A673 (cell line): ENCODE measurements around the gene KCNAB3. TPM values are rescaled to one million over a fixed set of nuclear protein-coding genes. Genes with fewer than 3 reads are reported as not detected.

Source experiments
- BruUV-seq: library from RNA; stranded (reverse); fragments of 400-500 nt; replicated peaks from 2 replicates; lab custom pipeline; 2021; lab: Mats Ljungman, UMichigan
- CTCF ChIA-PET: fragments of 300-600 bp; sonication (Branson Sonifier 250); formaldehyde crosslinking; loops from one replicate; lab custom pipeline; 2022; ENCODE audit warnings: antibody characterized with exemption; lab: Charles Lee
- POLR2A ChIA-PET: fragments of 300-600 bp; sonication (Branson Sonifier 250); formaldehyde crosslinking; loops from one replicate; lab custom pipeline; 2022; ENCODE audit warnings: antibody characterized with exemption; ENCODE audit not compliant: low non-redundant PET; lab: Charles Lee
- DNase-seq: peaks from one replicate; pipeline ENCODE4 v3.0.0-alpha.2; 2015; ENCODE audit warnings: low spot score
- H3K27ac ChIP-seq: fragments of 200-600 bp; sonication (generic); 2 replicates; pipeline ENCODE4 v1.5.1; 2016; ENCODE audit warnings: mixed run types, low read depth, mild to moderate bottlenecking, mixed read lengths, antibody characterized with exemption, low read length; ENCODE audit not compliant: poor library complexity, severe bottlenecking
- H3K27me3 ChIP-seq: fragments of 200-600 bp; sonication (generic); replicated peaks from 2 replicates; pipeline ENCODE4 v1.6.1; 2017; ENCODE audit warnings: mixed run types, low read depth, mild to moderate bottlenecking, mixed read lengths, antibody characterized with exemption, low read length; ENCODE audit not compliant: insufficient read depth, poor library complexity
- H3K36me3 ChIP-seq: fragments of 200-600 bp; sonication (generic); 2 replicates; pipeline ENCODE4 v1.6.1; 2016; ENCODE audit warnings: mixed run types, mild to moderate bottlenecking, mixed read lengths, antibody characterized with exemption, low read length; ENCODE audit not compliant: insufficient read depth, poor library complexity, severe bottlenecking
- H3K4me1 ChIP-seq: fragments of 200-600 bp; sonication (generic); 2 replicates; pipeline ENCODE4 v1.6.1; 2017; ENCODE audit warnings: mixed run types, mild to moderate bottlenecking, mixed read lengths, antibody characterized with exemption, low read length; ENCODE audit not compliant: insufficient read depth, poor library complexity, severe bottlenecking
- H3K4me3 ChIP-seq: fragments of 200-600 bp; sonication (generic); 2 replicates; pipeline ENCODE4 v1.5.1; 2016; ENCODE audit warnings: low read depth, mixed run types, mild to moderate bottlenecking, mixed read lengths, low read length; ENCODE audit not compliant: poor library complexity, severe bottlenecking
- H3K9me3 ChIP-seq: fragments of 200-600 bp; sonication (generic); 2 replicates; pipeline ENCODE4 v1.6.1; 2016; ENCODE audit warnings: mixed run types, low read depth, mild to moderate bottlenecking, mixed read lengths, antibody characterized with exemption, low read length; ENCODE audit not compliant: poor library complexity, severe bottlenecking
- CTCF ChIP-seq: fragments of 300-800, 200-600 bp; sonication (generic); conservative IDR thresholded peaks from 2 replicates; pipeline ENCODE4 v1.5.1; 2017; ENCODE audit warnings: low read depth, mild to moderate bottlenecking, antibody characterized with exemption, low read length, moderate library complexity, mixed read lengths
- EZH2 ChIP-seq: fragments of 200-600 bp; sonication (generic); IDR thresholded peaks from 2 replicates; pipeline ENCODE4 v1.6.1; 2017; ENCODE audit warnings: borderline replicate concordance, low read depth, mild to moderate bottlenecking, mixed read lengths, antibody characterized with exemption, low read length; ENCODE audit not compliant: poor library complexity, severe bottlenecking
- intact Hi-C: fragments of 100-400 bp; cut with micrococcal nuclease; formaldehyde crosslinking; loops from one replicate; pipeline ENCODE4 v1.10.0; 2022; ENCODE audit not compliant: unreplicated experiment
- total RNA-seq: library from RNA; stranded (reverse); gene quantifications from 2 replicates; pipeline ENCODE4 v1.2.3, GENCODE V29; 2021

The KCNAB3 gene
- total RNA-seq, 1 experiment from 2014 or later: 24.8 TPM

- POLR2A ChIA-PET: interaction anchor here (0.6 kb wide), 1 partner anchor 236 kb away, joined by 3 read pairs; no protein-coding TSS in a partner anchor
- CTCF ChIA-PET: no interaction called here
Observed at GRCh38 chr17:7882629-7883028, 47.0 kb downstream of the KCNAB3 start.

DNA sequence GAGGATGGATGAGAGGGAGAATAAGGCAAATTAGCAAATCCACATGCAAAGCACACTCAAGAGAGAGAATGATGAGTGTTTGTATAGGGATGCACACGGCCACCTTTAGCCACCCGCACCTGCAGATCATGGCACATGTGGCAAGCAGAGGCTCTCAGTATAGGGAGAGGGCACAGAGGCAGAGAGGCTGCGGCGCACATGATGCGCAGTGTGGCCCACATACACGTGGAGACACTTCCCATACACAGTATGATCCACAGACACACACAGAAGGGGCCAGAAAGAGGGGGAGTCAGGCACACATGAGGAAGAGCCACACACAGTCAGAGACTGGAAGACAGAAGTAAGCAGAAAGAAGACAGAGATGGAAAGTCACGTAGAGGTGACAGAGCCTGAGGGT, 47.6 kb downstream of the KCNAB3 start:
- Histone ChIP-seq H3K27ac (no peak overlapping the region), H3K27me3 (no peaks in the 10 kb centered on the region), H3K9me3 (no peaks in the 10 kb centered on the region), H3K4me3 (no peak overlapping the region), H3K36me3 (peaks cover 10% of the 10 kb centered on the region), H3K4me1 (peaks cover 25% of the 10 kb centered on the region)
- ChIA-PET POLR2A (no interaction called here), CTCF (no interaction called here)
- no peak for TF ChIP-seq EZH2
- TF ChIP-seq CTCF: no peak
- intact Hi-C loops: no loop called here
- BruUV-seq: no TSS peak
- no peak for DNase-seq

More at GRCh38 chr17:7882629-7883028, 47.0 kb downstream of the KCNAB3 start:
- TF ChIP-seq EZH2 (no peak), CTCF (no peak)
- H3K4me3 ChIP-seq: no peak overlapping the region
- H3K27ac ChIP-seq: peak overlapping the region; percentile 68
- H3K9me3 ChIP-seq: no peaks in the 10 kb centered on the region
- no peaks in the 10 kb centered on the region for H3K27me3 ChIP-seq
- peaks cover 25% of the 10 kb centered on the region for H3K4me1 ChIP-seq
- intact Hi-C loops: no loop called here
- peaks cover 7% of the 10 kb centered on the region for H3K36me3 ChIP-seq
- BruUV-seq: no TSS peak
- no peak for DNase-seq

GRCh38 chr17:7881276-7882054, 48.2 kb downstream of the KCNAB3 start:
- Histone ChIP-seq H3K4me3 (no peak overlapping the region), H3K36me3 (peaks cover 10% of the 10 kb centered on the region), H3K27me3 (no peaks in the 10 kb centered on the region), H3K9me3 (no peaks in the 10 kb centered on the region), H3K4me1 (peaks cover 25% of the 10 kb centered on the region), H3K27ac (peak overlapping the region; percentile 22)
- no peak for TF ChIP-seq EZH2
- TF ChIP-seq CTCF: no peak
- POLR2A ChIA-PET: no interaction called here
- DNase-seq: no peak
- intact Hi-C loops: no loop called here
- no TSS peak for BruUV-seq
- CTCF ChIA-PET: no interaction called here
